ENCODE measurements around the gene ART1.

ART1 gene

DNA sequence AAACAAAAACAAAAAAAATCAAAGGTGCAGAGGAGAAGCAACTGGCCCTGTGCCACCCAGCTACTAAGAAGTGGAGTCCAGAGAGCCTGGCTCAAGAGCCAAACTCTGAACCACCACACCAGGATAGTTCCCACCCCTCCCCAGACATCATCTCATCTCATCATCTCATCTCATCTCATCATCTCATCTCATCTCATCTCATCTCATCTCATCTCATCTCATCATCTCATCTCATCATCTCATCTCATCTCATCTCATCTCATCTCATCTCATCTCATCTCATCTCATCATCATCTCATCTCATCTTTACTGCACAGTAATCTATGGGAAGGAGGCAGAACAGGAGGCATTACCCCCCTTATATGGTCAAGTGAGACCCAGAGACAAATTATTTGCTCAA, 17.9 kb downstream of the ART1 start:
- Histone ChIP-seq H3K4me1 (ENCODE audit: control insufficient read depth in 1 of 2, insufficient read depth in 2 of 2, low read length in 2 of 2) (no peaks in the 10 kb centered on the region), H3K9ac (ENCODE audit: low read depth in 1 of 2, low read length in 2 of 2) (no peak overlapping the region), H3K9me3 (ENCODE audit: control insufficient read depth in 1 of 2, low read length in 2 of 2) (no peaks in the 10 kb centered on the region), H3K36me3 (ENCODE audit: control insufficient read depth in 1 of 2, insufficient read depth in 2 of 2, low read length in 2 of 2) (peaks cover 8 to 20% of the 10 kb centered on the region in 2 donors), H3K27me3 (ENCODE audit: control insufficient read depth in 1 of 2, insufficient read depth in 2 of 2, low read length in 2 of 2) (no peaks in the 10 kb centered on the region), H3K4me3 (ENCODE audit: low read depth in 1 of 2, low read length in 2 of 2) (no peak overlapping the region), H3K27ac (ENCODE audit: low read depth, low read length) (no peak overlapping the region)

DNA sequence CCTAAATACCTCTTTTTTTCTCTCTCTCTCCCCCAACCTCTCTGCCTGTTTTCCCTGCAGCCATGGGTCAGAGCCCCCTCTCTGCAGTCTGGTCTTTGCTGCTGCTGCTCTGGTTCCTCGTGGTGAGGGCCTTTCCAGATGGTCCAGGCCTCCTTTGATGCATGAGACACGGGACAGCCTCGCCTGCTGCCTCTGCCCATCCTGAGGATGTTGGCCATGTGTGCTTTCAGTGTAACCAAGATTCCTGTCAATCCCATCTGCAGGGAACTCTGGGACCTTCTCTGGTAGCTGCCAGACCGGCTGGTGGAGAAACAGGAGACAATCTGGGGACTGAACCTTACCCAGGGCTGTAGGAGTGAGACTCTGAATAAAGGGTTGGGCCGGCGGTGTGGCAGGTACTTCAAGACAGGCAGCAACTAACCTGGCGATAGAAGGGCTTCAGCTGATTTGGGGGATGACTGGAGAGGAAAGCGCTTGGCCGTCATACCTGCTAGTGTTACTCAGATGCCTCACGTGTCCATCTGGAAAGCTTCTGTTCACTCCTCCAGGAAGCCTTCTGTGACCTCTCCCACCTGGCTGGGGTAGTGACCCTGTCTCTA, 19.2 kb downstream of the ART1 start:
- H3K9ac ChIP-seq (ENCODE audit: low read depth in 1 of 2, low read length in 2 of 2), result no peak overlapping the region
- no peaks in the 10 kb centered on the region for H3K9me3 ChIP-seq (ENCODE audit: control insufficient read depth in 1 of 2, low read length in 2 of 2)
- H3K27ac ChIP-seq (ENCODE audit: low read depth, low read length), result no peak overlapping the region
- no peak overlapping the region for H3K4me3 ChIP-seq (ENCODE audit: low read depth in 1 of 2, low read length in 2 of 2)
- H3K4me1 ChIP-seq (ENCODE audit: control insufficient read depth in 1 of 2, insufficient read depth in 2 of 2, low read length in 2 of 2), result no peaks in the 10 kb centered on the region
- H3K36me3 ChIP-seq (ENCODE audit: control insufficient read depth in 1 of 2, insufficient read depth in 2 of 2, low read length in 2 of 2), result peaks cover 14 to 25% of the 10 kb centered on the region in 2 donors
- no peaks in the 10 kb centered on the region for H3K27me3 ChIP-seq (ENCODE audit: control insufficient read depth in 1 of 2, insufficient read depth in 2 of 2, low read length in 2 of 2)

DNA sequence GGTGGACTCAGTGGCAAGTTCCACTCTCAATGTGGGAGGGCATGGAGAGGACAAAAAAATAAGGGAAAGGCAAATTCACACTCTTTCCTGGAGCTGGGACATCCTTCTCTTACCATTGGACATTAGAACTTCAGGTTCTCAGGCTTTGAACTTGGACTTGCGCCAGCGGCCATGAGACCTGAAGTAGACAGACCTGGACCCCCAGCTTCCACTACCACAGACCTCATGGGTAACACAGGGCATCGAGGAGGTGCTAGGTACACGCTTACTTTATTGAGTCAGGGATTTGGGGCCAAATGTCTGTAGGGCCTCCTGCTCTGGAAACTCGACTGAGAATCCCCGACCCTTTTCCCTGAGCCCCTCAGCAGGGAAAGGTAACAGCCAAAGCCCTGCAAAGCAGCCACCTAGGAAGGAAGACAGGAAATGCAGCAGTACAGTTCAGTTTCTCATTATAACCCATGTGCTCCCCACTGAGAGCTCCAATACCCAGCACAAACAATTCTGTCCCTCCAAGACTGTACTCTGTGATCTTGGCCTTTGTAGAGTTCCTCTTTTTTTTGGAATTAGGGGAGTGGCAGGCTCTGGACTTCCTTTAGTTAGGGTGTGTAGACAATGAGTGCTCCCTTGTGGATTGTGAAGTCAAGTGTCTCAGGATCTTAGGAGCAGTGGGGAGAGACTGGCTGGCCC, 20.6 kb downstream of the ART1 start:
- no peak overlapping the region for H3K4me3 ChIP-seq (ENCODE audit: low read depth in 1 of 2, low read length in 2 of 2)
- no peak overlapping the region for H3K27ac ChIP-seq (ENCODE audit: low read depth, low read length)
- no peaks in the 10 kb centered on the region for H3K27me3 ChIP-seq (ENCODE audit: control insufficient read depth in 1 of 2, insufficient read depth in 2 of 2, low read length in 2 of 2)
- H3K9ac ChIP-seq (ENCODE audit: low read depth in 1 of 2, low read length in 2 of 2), result no peak overlapping the region
- H3K9me3 ChIP-seq (ENCODE audit: control insufficient read depth in 1 of 2, low read length in 2 of 2), result no peaks in the 10 kb centered on the region
- H3K36me3 ChIP-seq (ENCODE audit: control insufficient read depth in 1 of 2, insufficient read depth in 2 of 2, low read length in 2 of 2), result peaks cover 17 to 38% of the 10 kb centered on the region in 2 donors
- no peaks in the 10 kb centered on the region for H3K4me1 ChIP-seq (ENCODE audit: control insufficient read depth in 1 of 2, insufficient read depth in 2 of 2, low read length in 2 of 2)

DNA sequence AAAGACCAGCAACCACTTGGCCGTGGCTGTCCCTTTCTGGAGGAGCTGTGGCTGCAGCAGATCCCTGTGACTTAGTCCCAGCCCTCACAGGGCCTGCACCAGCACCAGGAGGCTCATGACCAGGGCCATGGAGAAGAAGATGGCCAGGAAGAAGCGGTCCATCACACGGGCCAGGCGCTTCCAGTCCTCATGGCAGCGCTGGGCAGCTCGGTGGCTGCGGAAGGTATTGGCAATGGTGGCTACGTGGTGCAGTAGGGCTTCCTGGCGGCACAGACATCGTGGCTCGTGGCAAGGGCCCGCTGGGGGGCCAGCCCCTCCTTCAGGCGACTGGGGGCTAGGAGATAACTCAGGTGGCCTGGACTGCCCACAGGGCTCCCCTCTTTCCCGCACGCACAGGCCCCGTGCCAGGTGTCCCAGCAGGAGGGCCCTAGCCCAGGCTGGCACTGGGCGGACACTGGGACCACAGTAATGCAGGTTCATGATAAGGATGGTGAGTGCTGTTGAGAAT, 21.1 kb downstream of the ART1 start:
- Histone ChIP-seq H3K4me1 (ENCODE audit: control insufficient read depth in 1 of 2, insufficient read depth in 2 of 2, low read length in 2 of 2) (no peaks in the 10 kb centered on the region), H3K36me3 (ENCODE audit: control insufficient read depth in 1 of 2, insufficient read depth in 2 of 2, low read length in 2 of 2) (peaks cover 17 to 44% of the 10 kb centered on the region in 2 donors), H3K9me3 (ENCODE audit: control insufficient read depth in 1 of 2, low read length in 2 of 2) (no peaks in the 10 kb centered on the region), H3K9ac (ENCODE audit: low read depth in 1 of 2, low read length in 2 of 2) (no peak overlapping the region), H3K4me3 (ENCODE audit: low read depth in 1 of 2, low read length in 2 of 2) (no peak overlapping the region), H3K27ac (ENCODE audit: low read depth, low read length) (no peak overlapping the region), H3K27me3 (ENCODE audit: control insufficient read depth in 1 of 2, insufficient read depth in 2 of 2, low read length in 2 of 2) (no peaks in the 10 kb centered on the region)

DNA sequence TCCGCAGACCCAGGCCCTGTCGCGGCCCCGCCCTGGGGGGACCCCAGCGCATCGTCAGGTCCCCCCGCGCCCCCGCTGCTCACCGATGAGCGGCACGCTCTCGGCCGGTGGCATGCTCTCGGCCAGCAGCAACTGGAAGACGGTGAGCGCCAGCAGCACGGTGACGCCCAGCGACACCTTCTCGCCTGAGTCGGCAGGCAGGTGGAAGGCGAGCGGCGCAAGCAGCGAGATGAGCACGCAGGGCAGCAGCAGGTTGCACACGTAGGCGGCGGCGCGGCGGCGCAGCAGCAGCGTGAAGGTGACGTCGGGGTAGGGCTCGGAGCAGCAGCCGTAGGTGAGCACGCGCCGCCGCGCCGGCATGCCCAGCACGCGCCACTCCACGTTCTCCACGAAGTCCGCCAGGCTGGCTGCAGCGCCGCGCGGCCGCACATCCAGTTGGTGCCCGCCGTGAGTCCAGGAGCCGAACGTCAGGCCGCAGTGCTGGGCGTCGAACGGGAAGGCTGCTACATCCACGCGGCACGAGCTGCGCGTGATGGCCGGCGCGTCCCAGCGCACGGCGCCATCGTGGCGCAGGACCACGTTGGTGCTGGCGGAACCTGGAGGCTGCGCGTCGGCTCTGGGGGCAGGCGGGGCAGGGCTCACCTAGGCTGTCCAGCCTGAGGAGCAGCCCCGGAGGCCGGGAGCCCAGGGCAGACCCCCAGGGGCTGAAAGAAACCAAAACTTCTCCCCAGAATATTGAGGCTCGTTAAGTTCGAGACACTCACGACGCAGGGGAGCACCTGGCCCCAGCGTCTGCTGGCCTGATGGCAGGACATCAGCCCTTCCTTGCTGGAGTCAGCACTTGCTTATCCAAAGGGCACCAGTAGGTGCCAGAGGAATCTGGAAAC, 22.5 kb downstream of the ART1 start:
- Histone ChIP-seq H3K36me3 (ENCODE audit: control insufficient read depth in 1 of 2, insufficient read depth in 2 of 2, low read length in 2 of 2) (peaks cover 27 to 57% of the 10 kb centered on the region in 2 donors), H3K9me3 (ENCODE audit: control insufficient read depth in 1 of 2, low read length in 2 of 2) (no peaks in the 10 kb centered on the region), H3K9ac (ENCODE audit: low read depth in 1 of 2, low read length in 2 of 2) (no peak overlapping the region), H3K4me1 (ENCODE audit: control insufficient read depth in 1 of 2, insufficient read depth in 2 of 2, low read length in 2 of 2) (no peaks in the 10 kb centered on the region), H3K4me3 (ENCODE audit: low read depth in 1 of 2, low read length in 2 of 2) (no peak overlapping the region), H3K27ac (ENCODE audit: low read depth, low read length) (no peak overlapping the region), H3K27me3 (ENCODE audit: control insufficient read depth in 1 of 2, insufficient read depth in 2 of 2, low read length in 2 of 2) (no peaks in the 10 kb centered on the region)

DNA sequence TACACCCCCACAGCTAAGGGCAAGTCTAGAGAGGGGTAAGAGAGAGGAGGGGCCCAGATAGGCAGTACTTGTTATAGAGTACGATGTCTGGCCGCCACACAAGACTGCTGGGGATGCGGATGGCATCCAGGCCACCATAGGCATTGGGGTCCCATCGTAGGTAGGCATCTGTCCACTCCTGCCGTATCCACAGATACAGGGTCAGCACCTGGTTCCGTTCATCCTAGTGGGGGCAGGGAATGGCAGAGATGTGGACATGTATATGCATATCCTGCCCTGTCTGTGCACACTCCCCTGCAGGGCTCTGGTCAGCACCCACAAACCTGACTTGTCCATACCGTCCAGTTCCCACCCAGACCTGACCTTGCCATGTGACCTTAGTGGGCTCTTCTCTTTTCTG, 24.2 kb downstream of the ART1 start:
- Histone ChIP-seq H3K4me1 (ENCODE audit: control insufficient read depth in 1 of 2, insufficient read depth in 2 of 2, low read length in 2 of 2) (no peaks in the 10 kb centered on the region), H3K36me3 (ENCODE audit: control insufficient read depth in 1 of 2, insufficient read depth in 2 of 2, low read length in 2 of 2) (peaks cover 35 to 70% of the 10 kb centered on the region in 2 donors), H3K27me3 (ENCODE audit: control insufficient read depth in 1 of 2, insufficient read depth in 2 of 2, low read length in 2 of 2) (no peaks in the 10 kb centered on the region), H3K27ac (ENCODE audit: low read depth, low read length) (no peak overlapping the region), H3K9ac (ENCODE audit: low read depth in 1 of 2, low read length in 2 of 2) (no peak overlapping the region), H3K9me3 (ENCODE audit: control insufficient read depth in 1 of 2, low read length in 2 of 2) (no peaks in the 10 kb centered on the region), H3K4me3 (ENCODE audit: low read depth in 1 of 2, low read length in 2 of 2) (no peak overlapping the region)

DNA sequence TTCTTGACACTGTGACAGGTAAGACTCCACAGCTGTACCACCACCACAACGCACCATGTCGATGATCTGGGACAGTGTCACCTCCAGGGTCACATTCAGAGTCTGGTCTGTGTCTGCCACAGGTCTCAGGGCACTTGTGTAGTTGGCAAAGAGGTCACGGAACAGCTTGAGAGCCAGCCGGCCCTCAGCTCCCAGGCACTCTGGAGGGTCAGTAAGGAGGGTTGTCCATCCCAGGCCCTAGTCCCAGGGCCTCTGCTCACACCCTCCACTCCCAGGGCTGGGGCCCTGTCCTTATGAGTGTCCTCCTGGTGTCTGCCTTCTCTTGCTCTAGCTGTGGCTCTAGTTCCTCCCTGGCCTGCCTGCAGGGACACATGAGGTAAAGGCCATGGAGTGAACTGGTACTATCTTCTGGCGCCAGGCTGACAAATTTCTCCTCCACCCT, 24.8 kb downstream of the ART1 start:
- peaks cover 37 to 73% of the 10 kb centered on the region in 2 donors for H3K36me3 ChIP-seq (ENCODE audit: control insufficient read depth in 1 of 2, insufficient read depth in 2 of 2, low read length in 2 of 2)
- H3K27ac ChIP-seq (ENCODE audit: low read depth, low read length), result no peak overlapping the region
- no peaks in the 10 kb centered on the region for H3K9me3 ChIP-seq (ENCODE audit: control insufficient read depth in 1 of 2, low read length in 2 of 2)
- H3K4me3 ChIP-seq (ENCODE audit: low read depth in 1 of 2, low read length in 2 of 2), result no peak overlapping the region
- no peak overlapping the region for H3K9ac ChIP-seq (ENCODE audit: low read depth in 1 of 2, low read length in 2 of 2)
- H3K4me1 ChIP-seq (ENCODE audit: control insufficient read depth in 1 of 2, insufficient read depth in 2 of 2, low read length in 2 of 2), result no peaks in the 10 kb centered on the region
- no peaks in the 10 kb centered on the region for H3K27me3 ChIP-seq (ENCODE audit: control insufficient read depth in 1 of 2, insufficient read depth in 2 of 2, low read length in 2 of 2)

DNA sequence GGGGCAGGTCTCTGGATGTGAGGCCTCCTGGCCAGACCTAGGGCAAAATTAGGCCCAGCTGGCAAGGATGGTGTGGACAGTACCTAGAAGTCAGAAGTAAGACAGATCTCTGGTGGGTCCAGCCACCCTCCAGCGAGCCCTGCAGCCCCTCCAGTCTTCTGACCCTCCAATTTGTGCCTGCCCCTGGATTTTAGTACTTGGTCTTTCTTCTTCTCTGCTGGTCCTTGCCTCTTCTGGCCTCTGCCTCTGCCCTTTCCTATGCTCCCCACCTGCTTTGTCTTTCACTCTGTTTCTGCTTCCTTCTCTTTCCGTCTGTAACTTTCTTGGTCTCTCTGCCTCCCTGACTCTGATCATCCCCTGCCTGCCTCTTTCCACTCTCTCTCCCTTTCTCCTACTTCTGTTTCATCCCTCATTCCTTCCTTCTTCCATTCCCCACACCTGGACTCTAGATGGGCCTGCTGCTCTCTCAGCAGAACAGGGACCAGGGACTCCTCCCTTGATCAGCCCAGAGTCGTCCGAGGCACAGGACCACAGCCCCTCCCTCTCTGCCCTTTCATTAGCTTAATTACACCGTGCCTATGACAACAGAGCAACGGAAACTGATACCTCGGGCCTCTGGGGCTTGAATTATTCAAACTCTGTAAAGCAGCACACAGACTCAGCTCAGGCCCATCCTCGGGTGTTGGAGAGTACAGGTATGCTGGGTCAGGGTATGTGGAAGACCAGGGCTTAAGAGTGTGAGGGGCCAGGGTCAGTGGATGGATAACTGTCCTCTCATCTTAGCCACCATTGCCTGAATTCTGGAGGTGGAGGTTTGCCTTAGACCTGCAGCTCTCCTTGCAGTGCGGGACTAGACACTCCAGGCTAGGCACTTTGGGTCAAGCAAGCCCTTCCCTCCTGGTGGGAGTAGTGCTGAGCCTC, 26.7 kb downstream of the ART1 start, which contains the start of gene CHRNA10:
TSS of gene CHRNA10 (minus strand) at position 51 of the 921 bp plus-strand sequence. CDS start 72 bp downstream, outside the sequence.
- H3K9ac ChIP-seq (ENCODE audit: low read depth in 1 of 2, low read length in 2 of 2), result no peak within 1 kb of the TSS
- H3K9me3 ChIP-seq (ENCODE audit: control insufficient read depth in 1 of 2, low read length in 2 of 2), result no peaks in the 10 kb centered on the region
- H3K36me3 ChIP-seq (ENCODE audit: control insufficient read depth in 1 of 2, insufficient read depth in 2 of 2, low read length in 2 of 2), result peaks cover 48 to 83% of the 10 kb centered on the region in 2 donors
- H3K27me3 ChIP-seq (ENCODE audit: control insufficient read depth in 1 of 2, insufficient read depth in 2 of 2, low read length in 2 of 2), result no peaks in the 10 kb centered on the region
- no peak within 1 kb of the TSS for H3K27ac ChIP-seq (ENCODE audit: low read depth, low read length)
- H3K4me1 ChIP-seq (ENCODE audit: control insufficient read depth in 1 of 2, insufficient read depth in 2 of 2, low read length in 2 of 2), result no peaks in the 10 kb centered on the region
- no peak within 1 kb of the TSS for H3K4me3 ChIP-seq (ENCODE audit: low read depth in 1 of 2, low read length in 2 of 2)

DNA sequence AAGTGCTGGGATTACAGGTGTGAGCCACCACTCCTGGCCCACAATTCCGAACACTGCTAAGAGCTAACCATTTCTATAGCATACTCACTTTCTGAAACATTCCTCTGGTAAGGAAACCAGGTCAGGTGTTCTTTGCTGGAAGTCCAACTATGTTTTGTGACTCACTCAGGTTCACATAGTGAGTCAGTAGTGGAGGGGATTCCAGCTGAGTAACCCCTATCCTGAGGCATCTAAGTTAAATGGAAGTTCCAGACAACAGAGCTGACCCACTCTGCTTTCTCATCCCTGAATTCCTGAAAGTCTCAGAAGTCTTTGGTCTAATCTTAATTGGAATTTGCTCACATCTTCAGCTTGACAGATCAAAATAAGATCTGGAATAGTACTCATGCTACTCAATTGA, 29.3 kb downstream of the ART1 start:
- Histone ChIP-seq H3K36me3 (ENCODE audit: control insufficient read depth in 1 of 2, insufficient read depth in 2 of 2, low read length in 2 of 2) (peaks cover 56 to 97% of the 10 kb centered on the region in 2 donors), H3K4me3 (ENCODE audit: low read depth in 1 of 2, low read length in 2 of 2) (no peak overlapping the region), H3K4me1 (ENCODE audit: control insufficient read depth in 1 of 2, insufficient read depth in 2 of 2, low read length in 2 of 2) (no peaks in the 10 kb centered on the region), H3K9me3 (ENCODE audit: control insufficient read depth in 1 of 2, low read length in 2 of 2) (no peaks in the 10 kb centered on the region), H3K27ac (ENCODE audit: low read depth, low read length) (no peak overlapping the region), H3K27me3 (ENCODE audit: control insufficient read depth in 1 of 2, insufficient read depth in 2 of 2, low read length in 2 of 2) (no peaks in the 10 kb centered on the region), H3K9ac (ENCODE audit: low read depth in 1 of 2, low read length in 2 of 2) (no peak overlapping the region)

All from duodenal mucosa (tissue), 2 donors.